Progenitor cell of endocrine pancreas (in vitro differentiated cells): Measurements from ENCODE around the gene PPP1R15A. TPM values are rescaled to one million over a fixed set of nuclear protein-coding genes. Genes with fewer than 3 reads are reported as not detected.
"Not testable (repeated sequence)": the region's sequence is repeated elsewhere in the genome, so short reads cannot be mapped to it uniquely, and the experiment has no call there.

Experiments used
- DNase-seq: peaks from one replicate; pipeline ENCODE4 v3.0.0; 2021; ENCODE audit warnings: low spot score; ENCODE audit not compliant: unreplicated experiment
- H3K27ac Mint-ChIP-seq: 2 replicates; pipeline ENCODE4 v1.8.0; 2021; ENCODE audit warnings: mild to moderate bottlenecking, moderate library complexity, mixed read lengths
- H3K27me3 Mint-ChIP-seq: 2 replicates; pipeline ENCODE4 v1.8.0; 2021; ENCODE audit warnings: mixed read lengths
- H3K36me3 Mint-ChIP-seq: 2 replicates; pipeline ENCODE4 v1.8.0; 2022; ENCODE audit warnings: mixed read lengths; ENCODE audit not compliant: insufficient read depth
- H3K4me1 Mint-ChIP-seq: 2 replicates; pipeline ENCODE4 v1.8.0; 2021; ENCODE audit warnings: low read depth, mixed read lengths
- H3K4me3 Mint-ChIP-seq: 2 replicates; pipeline ENCODE4 v1.8.0; 2021; ENCODE audit warnings: low read depth, mild to moderate bottlenecking, moderate library complexity, mixed read lengths
- H3K9me3 Mint-ChIP-seq: 2 replicates; pipeline ENCODE4 v1.8.0; 2021; ENCODE audit warnings: low read depth, mixed read lengths
- total RNA-seq: library from RNA; stranded (reverse); gene quantifications from 2 replicates; pipeline ENCODE4 v1.2.1, GENCODE V29; 2021
- TF ChIP-seq, protein P1 (sequence below): fragments of 200-600 bp; sonication (generic); IDR thresholded peaks from one replicate; pipeline ENCODE4 v1.5.0; 2021; ENCODE audit warnings: antibody characterized with exemption, mild to moderate bottlenecking; ENCODE audit not compliant: unreplicated experiment

Gene PPP1R15A
- total RNA-seq, 1 donor from 2014 or later = 44.5 TPM

- DNase-seq = no peak
- no peak overlapping the region for H3K4me3 Mint-ChIP-seq
- peaks cover 28% of the 10 kb centered on the region for H3K36me3 Mint-ChIP-seq
- no peaks in the 10 kb centered on the region for H3K9me3 Mint-ChIP-seq
- no peaks in the 10 kb centered on the region for H3K4me1 Mint-ChIP-seq
- H3K27me3 Mint-ChIP-seq = no peaks in the 10 kb centered on the region
- TF ChIP-seq, protein P1, sequence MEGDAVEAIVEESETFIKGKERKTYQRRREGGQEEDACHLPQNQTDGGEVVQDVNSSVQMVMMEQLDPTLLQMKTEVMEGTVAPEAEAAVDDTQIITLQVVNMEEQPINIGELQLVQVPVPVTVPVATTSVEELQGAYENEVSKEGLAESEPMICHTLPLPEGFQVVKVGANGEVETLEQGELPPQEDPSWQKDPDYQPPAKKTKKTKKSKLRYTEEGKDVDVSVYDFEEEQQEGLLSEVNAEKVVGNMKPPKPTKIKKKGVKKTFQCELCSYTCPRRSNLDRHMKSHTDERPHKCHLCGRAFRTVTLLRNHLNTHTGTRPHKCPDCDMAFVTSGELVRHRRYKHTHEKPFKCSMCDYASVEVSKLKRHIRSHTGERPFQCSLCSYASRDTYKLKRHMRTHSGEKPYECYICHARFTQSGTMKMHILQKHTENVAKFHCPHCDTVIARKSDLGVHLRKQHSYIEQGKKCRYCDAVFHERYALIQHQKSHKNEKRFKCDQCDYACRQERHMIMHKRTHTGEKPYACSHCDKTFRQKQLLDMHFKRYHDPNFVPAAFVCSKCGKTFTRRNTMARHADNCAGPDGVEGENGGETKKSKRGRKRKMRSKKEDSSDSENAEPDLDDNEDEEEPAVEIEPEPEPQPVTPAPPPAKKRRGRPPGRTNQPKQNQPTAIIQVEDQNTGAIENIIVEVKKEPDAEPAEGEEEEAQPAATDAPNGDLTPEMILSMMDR = no peak
- no peak overlapping the region for H3K27ac Mint-ChIP-seq
These were observed 35.5 kb downstream of the PPP1R15A start for GRCh38 chr19:48907671-48908070.

DNA sequence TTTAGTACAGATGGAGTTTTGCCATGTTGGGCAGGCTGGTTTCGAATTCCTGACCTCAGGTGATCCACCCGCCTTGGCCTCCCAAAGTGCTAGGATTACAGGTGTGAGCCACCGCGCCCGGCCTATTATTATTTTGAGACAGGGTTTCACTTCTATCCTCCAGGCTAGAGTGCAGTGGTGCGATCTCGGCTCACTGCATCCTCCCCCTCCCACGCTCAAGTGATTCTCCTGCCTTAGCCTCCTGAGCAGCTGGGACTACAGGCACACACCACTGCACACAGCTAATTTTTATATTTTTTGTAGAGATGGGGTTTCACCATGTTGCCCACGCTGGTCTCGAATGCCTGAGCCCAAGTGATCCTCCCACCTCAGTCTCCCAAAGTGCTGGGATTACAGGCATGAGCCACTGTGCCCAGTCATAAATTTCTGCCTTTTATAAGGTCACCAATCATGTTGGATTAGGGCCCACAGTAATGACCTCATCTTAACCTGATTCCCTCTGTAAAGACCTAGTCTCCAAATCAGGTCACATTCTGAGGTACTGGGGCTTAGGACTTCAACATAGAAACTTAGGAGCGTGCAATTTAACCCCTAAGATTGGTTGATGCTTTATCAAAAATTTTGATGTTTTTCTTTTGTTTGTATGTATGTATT is 37.3 kb downstream of the PPP1R15A start:
- H3K27me3 Mint-ChIP-seq, H3K9me3 Mint-ChIP-seq, DNase-seq, H3K4me1 Mint-ChIP-seq, H3K27ac Mint-ChIP-seq, H3K4me3 Mint-ChIP-seq: not testable (repeated sequence)
- peaks cover 39% of the 10 kb centered on the region for H3K36me3 Mint-ChIP-seq

GRCh38 chr19:48910803-48911202 is 38.6 kb downstream of the PPP1R15A start:
- H3K27ac Mint-ChIP-seq = no peak overlapping the region
- no peaks in the 10 kb centered on the region for H3K9me3 Mint-ChIP-seq
- DNase-seq = no peak
- TF ChIP-seq, protein P1 = no peak
- H3K36me3 Mint-ChIP-seq = peaks cover 33% of the 10 kb centered on the region
- no peak overlapping the region for H3K4me3 Mint-ChIP-seq
- no peaks in the 10 kb centered on the region for H3K27me3 Mint-ChIP-seq
- no peaks in the 10 kb centered on the region for H3K4me1 Mint-ChIP-seq

DNA sequence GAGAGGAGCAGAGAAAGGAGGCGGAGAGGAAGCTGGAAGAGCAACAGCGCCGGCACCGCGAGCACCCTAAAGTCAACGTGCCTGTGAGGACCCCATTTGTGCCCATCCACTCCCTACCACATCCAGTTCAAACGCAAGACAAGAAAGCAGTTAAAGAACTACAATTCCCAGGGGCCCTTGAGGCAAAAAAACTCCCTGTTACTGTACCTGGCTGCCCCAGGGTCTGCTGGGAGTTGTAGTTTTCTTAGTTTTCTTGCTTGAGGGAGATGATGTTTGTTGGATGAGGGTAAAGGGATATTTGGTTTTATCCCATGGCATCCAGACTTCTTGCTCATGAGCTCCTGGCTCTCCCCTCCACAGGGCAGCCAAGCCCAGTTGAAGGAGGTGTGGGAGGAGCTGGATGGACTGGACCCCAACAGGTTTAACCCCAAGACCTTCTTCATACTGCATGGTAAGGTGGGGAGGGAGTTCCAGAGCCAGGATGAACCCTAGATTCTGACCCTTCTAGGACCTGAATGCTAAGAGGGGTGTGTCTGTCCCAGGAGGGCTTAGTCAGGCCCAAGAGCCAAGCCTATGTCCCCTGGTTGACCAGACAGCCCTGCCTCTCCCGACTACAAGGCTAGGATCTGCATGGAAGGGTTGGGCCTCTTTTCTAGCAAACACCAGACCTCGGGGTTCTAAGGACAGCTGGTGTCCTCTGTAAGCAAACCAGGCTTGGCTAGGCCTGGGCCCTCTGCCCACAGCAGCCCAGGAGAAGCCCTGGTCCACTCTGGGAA is 41.1 kb downstream of the PPP1R15A start:
- H3K27ac Mint-ChIP-seq = no peak overlapping the region
- DNase-seq = no peak
- H3K9me3 Mint-ChIP-seq = no peaks in the 10 kb centered on the region
- no peak overlapping the region for H3K4me3 Mint-ChIP-seq
- peaks cover 27% of the 10 kb centered on the region for H3K36me3 Mint-ChIP-seq
- TF ChIP-seq, protein P1 = no peak
- H3K4me1 Mint-ChIP-seq = no peaks in the 10 kb centered on the region
- no peaks in the 10 kb centered on the region for H3K27me3 Mint-ChIP-seq

- H3K4me1 Mint-ChIP-seq = no peaks in the 10 kb centered on the region
- H3K4me3 Mint-ChIP-seq = no peak overlapping the region
- no peak for DNase-seq
- H3K36me3 Mint-ChIP-seq = peaks cover 31% of the 10 kb centered on the region
- no peaks in the 10 kb centered on the region for H3K27me3 Mint-ChIP-seq
- H3K9me3 Mint-ChIP-seq = no peaks in the 10 kb centered on the region
- H3K27ac Mint-ChIP-seq = no peak overlapping the region
- TF ChIP-seq, protein P1 = no peak
These were observed 42.0 kb downstream of the PPP1R15A start for GRCh38 chr19:48914181-48914580.
